SJCRH30 (cell line): ENCODE measurements around the gene TRAF3IP1. TPM values are rescaled to one million over a fixed set of nuclear protein-coding genes. Genes with fewer than 3 reads are reported as not detected.
"Not testable (repeated sequence)": the region's sequence is repeated elsewhere in the genome, so short reads cannot be mapped to it uniquely, and the experiment has no call there.

Experiments
- DNase-seq, 2 experiments: peaks; one replicate each; pipeline ENCODE4 v3.0.0-alpha.2; 2015 to 2020
- H3K27ac ChIP-seq: fragments of 250-450 bp; sonication (Bioruptor Pico); 2 replicates; pipeline ENCODE4 v1.5.1; 2020; ENCODE audit warnings: mild to moderate bottlenecking, moderate library complexity
- H3K27me3 ChIP-seq: fragments of 250-450 bp; sonication (Bioruptor Pico); 2 replicates; pipeline ENCODE4 v1.5.1; 2020; ENCODE audit warnings: mild to moderate bottlenecking, moderate library complexity
- H3K36me3 ChIP-seq: fragments of 250-450 bp; sonication (Bioruptor Pico); 2 replicates; pipeline ENCODE4 v1.5.1; 2020; ENCODE audit warnings: mild to moderate bottlenecking, moderate library complexity
- H3K4me1 ChIP-seq: fragments of 250-450 bp; sonication (Bioruptor Pico); 2 replicates; pipeline ENCODE4 v1.5.1; 2020; ENCODE audit warnings: mild to moderate bottlenecking, moderate library complexity
- H3K4me3 ChIP-seq: fragments of 250-450 bp; sonication (Bioruptor Pico); 2 replicates; pipeline ENCODE4 v1.5.1; 2020; ENCODE audit warnings: mild to moderate bottlenecking, moderate library complexity
- H3K9me3 ChIP-seq: fragments of 250-450 bp; sonication (Bioruptor Pico); replicated peaks from 2 replicates; pipeline ENCODE4 v1.5.1; 2020; ENCODE audit warnings: mild to moderate bottlenecking, moderate library complexity
- total RNA-seq: library from RNA; depleted of rRNA; stranded (reverse); fragments of >200 nt; shearing (Covaris generic); gene quantifications from 2 replicates; pipeline ENCODE4 v1.2.3, GENCODE V29; 2014

TRAF3IP1 gene
- total RNA-seq, 1 experiment from 2014 or later, result 11.3 TPM

GRCh38 chr2:238383135-238383534 lies 62.8 kb downstream of the TRAF3IP1 start:
- Histone ChIP-seq H3K9me3 (no peaks in the 10 kb centered on the region), H3K27me3 (no peaks in the 10 kb centered on the region), H3K27ac (no peak overlapping the region), H3K4me3 (no peak overlapping the region), H3K36me3 (no peaks in the 10 kb centered on the region), H3K4me1 (0 out of 2 replicates have a peak, but pooled peaks cover 3% of the 10 kb centered on the region)
- DNase-seq, result no peak

GRCh38 chr2:238383743-238384380 lies 63.5 kb downstream of the TRAF3IP1 start:
- Histone ChIP-seq H3K36me3 (no peaks in the 10 kb centered on the region), H3K4me1 (0 out of 2 replicates have a peak, but pooled peaks cover 2% of the 10 kb centered on the region), H3K4me3 (no peak overlapping the region), H3K27ac (no peak overlapping the region), H3K27me3 (no peaks in the 10 kb centered on the region), H3K9me3 (no peaks in the 10 kb centered on the region)
- no peak for DNase-seq

- Histone ChIP-seq H3K27me3 (no peaks in the 10 kb centered on the region), H3K9me3 (no peaks in the 10 kb centered on the region), H3K36me3 (no peaks in the 10 kb centered on the region), H3K4me3 (no peak overlapping the region), H3K27ac (no peak overlapping the region), H3K4me1 (peaks cover 26% of the 10 kb centered on the region)
- DNase-seq, result no peak
Measured at GRCh38 chr2:238387332-238387731, 67.0 kb downstream of the TRAF3IP1 start.

DNA sequence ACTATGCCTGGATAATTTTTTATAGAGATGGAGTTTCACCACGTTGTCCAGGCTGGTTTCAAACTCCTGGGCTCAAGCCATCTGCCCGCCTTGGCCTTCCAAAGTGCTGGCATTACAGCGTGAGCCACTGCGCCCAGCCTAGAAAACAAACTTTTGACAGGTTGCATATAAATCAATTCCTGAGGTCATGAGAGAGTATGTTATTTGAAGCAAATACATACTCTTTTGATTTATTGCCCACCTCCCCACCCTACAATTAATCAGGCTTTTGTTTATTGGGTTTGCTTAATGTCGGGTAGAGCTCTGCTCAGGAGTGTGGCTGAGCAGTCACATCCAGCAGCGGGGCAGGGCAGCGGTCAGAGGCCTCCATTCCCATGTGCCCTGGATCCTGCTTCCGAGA lies 68.5 kb downstream of the TRAF3IP1 start:
- no peaks in the 10 kb centered on the region for H3K9me3 ChIP-seq
- no peak overlapping the region for H3K4me3 ChIP-seq

GRCh38 chr2:238389988-238390589 lies 69.8 kb downstream of the TRAF3IP1 start:
- H3K36me3 ChIP-seq, result no peaks in the 10 kb centered on the region
- H3K4me1 ChIP-seq, result peaks cover 26% of the 10 kb centered on the region
- no peaks in the 10 kb centered on the region for H3K27me3 ChIP-seq
- peak overlapping the region; percentile 60 for H3K27ac ChIP-seq
- H3K9me3 ChIP-seq, result no peaks in the 10 kb centered on the region
- H3K4me3 ChIP-seq, result peak overlapping the region; percentile 11; the same call in 1 of the 2 replicates
- peak; percentile 74 to 77 for DNase-seq

More for the DNA sequence above, 68.5 kb downstream of the TRAF3IP1 start:
- DNase-seq, result no peak
- Histone ChIP-seq H3K27me3 (no peaks in the 10 kb centered on the region), H3K27ac (no peak overlapping the region), H3K4me1 (peaks cover 26% of the 10 kb centered on the region), H3K36me3 (no peaks in the 10 kb centered on the region)

DNA sequence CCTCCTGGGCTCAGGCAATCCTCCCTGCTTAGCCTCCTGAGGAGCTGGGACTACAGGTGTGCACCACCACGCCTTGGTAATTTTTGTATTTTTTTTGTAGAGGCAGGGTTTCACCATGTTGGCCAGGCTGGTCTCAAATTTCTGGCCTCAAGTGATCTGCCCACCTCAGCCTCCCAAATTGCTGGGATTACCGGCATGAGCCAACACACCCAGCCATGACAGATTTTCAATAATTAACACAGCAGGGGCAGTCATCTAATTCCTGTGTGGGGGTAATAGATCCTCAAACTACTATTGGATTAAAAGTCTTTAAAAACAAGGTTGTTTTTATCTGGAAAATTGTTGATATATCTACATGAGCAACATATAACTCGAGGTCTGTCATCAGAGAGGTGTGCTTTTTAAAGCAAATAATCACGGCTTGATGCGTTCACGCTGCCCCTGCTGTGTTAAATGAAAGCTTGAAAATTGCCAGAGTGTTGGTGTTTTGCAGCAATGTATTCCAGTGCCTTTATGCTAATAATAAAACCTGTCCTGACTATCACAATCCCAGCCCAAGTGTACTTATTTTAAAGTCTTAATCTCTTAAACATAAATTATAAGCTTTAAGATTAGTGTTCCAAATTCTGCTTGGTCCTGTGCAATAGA lies 70.8 kb downstream of the TRAF3IP1 start:
- Histone ChIP-seq H3K36me3 (no peaks in the 10 kb centered on the region), H3K9me3 (no peaks in the 10 kb centered on the region), H3K4me3 (no peak overlapping the region), H3K4me1 (peaks cover 26% of the 10 kb centered on the region), H3K27ac (no peak overlapping the region; the same call in 1 of the 2 replicates), H3K27me3 (no peaks in the 10 kb centered on the region)
- no peak for DNase-seq

GRCh38 chr2:238396663-238397062 lies 76.3 kb downstream of the TRAF3IP1 start:
- Histone ChIP-seq H3K4me3 (no peak overlapping the region), H3K9me3 (no peaks in the 10 kb centered on the region), H3K27me3 (no peaks in the 10 kb centered on the region), H3K36me3 (no peaks in the 10 kb centered on the region), H3K4me1 (peaks cover 3% of the 10 kb centered on the region; the same call in 1 of the 2 replicates), H3K27ac (no peak overlapping the region)
- no peak for DNase-seq

GRCh38 chr2:238397356-238397755 lies 77.0 kb downstream of the TRAF3IP1 start:
- Histone ChIP-seq H3K4me3 (no peak overlapping the region), H3K27ac (no peak overlapping the region), H3K9me3 (no peaks in the 10 kb centered on the region), H3K4me1 (no peaks in the 10 kb centered on the region), H3K36me3 (no peaks in the 10 kb centered on the region), H3K27me3 (no peaks in the 10 kb centered on the region)
- DNase-seq, result no peak

GRCh38 chr2:238398577-238398976 lies 78.3 kb downstream of the TRAF3IP1 start:
- no peaks in the 10 kb centered on the region for H3K36me3 ChIP-seq
- no peak for DNase-seq
- H3K4me3 ChIP-seq, result no peak overlapping the region
- no peak overlapping the region for H3K27ac ChIP-seq
- H3K27me3 ChIP-seq, result no peaks in the 10 kb centered on the region
- H3K9me3 ChIP-seq, result no peaks in the 10 kb centered on the region
- H3K4me1 ChIP-seq, result no peaks in the 10 kb centered on the region

GRCh38 chr2:238399094-238399493 lies 78.8 kb downstream of the TRAF3IP1 start:
- no peak for DNase-seq
- H3K4me1 ChIP-seq, result no peaks in the 10 kb centered on the region
- no peaks in the 10 kb centered on the region for H3K9me3 ChIP-seq
- H3K36me3 ChIP-seq, result no peaks in the 10 kb centered on the region
- H3K27me3 ChIP-seq, result no peaks in the 10 kb centered on the region
- no peak overlapping the region for H3K4me3 ChIP-seq
- no peak overlapping the region for H3K27ac ChIP-seq

- no peak overlapping the region for H3K4me3 ChIP-seq
- no peaks in the 10 kb centered on the region for H3K9me3 ChIP-seq
- H3K27me3 ChIP-seq, result no peaks in the 10 kb centered on the region
- no peaks in the 10 kb centered on the region for H3K36me3 ChIP-seq
- no peak overlapping the region for H3K27ac ChIP-seq
- DNase-seq, result no peak
- no peaks in the 10 kb centered on the region for H3K4me1 ChIP-seq
Measured at GRCh38 chr2:238401551-238401950, 81.2 kb downstream of the TRAF3IP1 start.

DNA sequence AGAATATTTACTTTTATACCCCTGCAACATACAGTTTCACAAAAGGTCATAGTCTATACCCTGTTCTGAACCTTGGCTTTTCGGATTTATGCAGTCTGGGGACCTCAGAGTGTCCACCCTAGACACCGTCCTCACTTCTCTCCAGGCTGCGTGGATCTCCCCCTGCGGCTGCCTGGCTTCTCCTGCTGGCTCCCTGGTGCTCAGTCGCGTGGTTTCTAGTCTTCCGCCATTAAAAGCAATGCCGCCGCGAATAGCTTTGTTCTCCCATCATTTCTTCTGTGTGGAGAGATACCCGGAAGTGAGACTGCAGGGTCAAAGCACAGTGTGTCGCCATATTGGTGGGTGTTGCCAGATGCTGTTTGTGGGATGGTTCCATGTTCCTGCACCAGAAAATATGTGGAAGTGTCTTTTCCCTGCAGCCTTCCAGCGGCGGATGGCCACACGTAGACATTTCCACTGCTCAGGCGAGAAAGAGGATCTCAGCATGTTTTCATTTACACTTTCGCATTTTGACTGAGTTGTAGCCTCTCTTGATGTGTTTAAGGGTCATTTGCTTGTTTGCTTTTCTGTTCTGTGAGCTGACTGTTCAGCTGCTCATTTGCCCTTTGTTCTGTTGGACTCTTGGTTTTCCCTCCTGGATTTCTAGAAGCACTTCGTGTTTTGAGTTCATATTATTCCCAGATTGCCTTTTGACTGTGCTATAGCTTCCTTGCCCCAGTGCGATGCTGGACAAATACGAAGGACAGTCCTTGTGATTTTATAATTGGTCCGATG lies 83.5 kb downstream of the TRAF3IP1 start:
- H3K9me3 ChIP-seq, result no peaks in the 10 kb centered on the region
- no peaks in the 10 kb centered on the region for H3K36me3 ChIP-seq
- no peak for DNase-seq
- no peak overlapping the region for H3K4me3 ChIP-seq
- no peaks in the 10 kb centered on the region for H3K27me3 ChIP-seq
- no peak overlapping the region for H3K27ac ChIP-seq
- no peaks in the 10 kb centered on the region for H3K4me1 ChIP-seq

GRCh38 chr2:238404406-238405216 lies 84.3 kb downstream of the TRAF3IP1 start:
- DNase-seq, result no peak
- Histone ChIP-seq H3K27ac (no peak overlapping the region), H3K27me3 (no peaks in the 10 kb centered on the region), H3K9me3 (no peaks in the 10 kb centered on the region), H3K4me1 (no peaks in the 10 kb centered on the region), H3K36me3 (no peaks in the 10 kb centered on the region), H3K4me3 (no peak overlapping the region)

GRCh38 chr2:238405217-238405555 lies 84.9 kb downstream of the TRAF3IP1 start:
- H3K4me1 ChIP-seq, H3K27ac ChIP-seq, H3K9me3 ChIP-seq: not testable (repeated sequence)

More at GRCh38 chr2:238405217-238405555, 84.9 kb downstream of the TRAF3IP1 start:
- not testable (repeated sequence) for H3K4me3 ChIP-seq, H3K36me3 ChIP-seq, H3K27me3 ChIP-seq, DNase-seq
